NCI-H1436 (cell line): ENCODE data around the gene SRRM2.

Experiments used
- DNase-seq: peaks from one replicate; lab custom pipeline; 2025; lab: John Stamatoyannopoulos, UW

The SRRM2 gene

DNA sequence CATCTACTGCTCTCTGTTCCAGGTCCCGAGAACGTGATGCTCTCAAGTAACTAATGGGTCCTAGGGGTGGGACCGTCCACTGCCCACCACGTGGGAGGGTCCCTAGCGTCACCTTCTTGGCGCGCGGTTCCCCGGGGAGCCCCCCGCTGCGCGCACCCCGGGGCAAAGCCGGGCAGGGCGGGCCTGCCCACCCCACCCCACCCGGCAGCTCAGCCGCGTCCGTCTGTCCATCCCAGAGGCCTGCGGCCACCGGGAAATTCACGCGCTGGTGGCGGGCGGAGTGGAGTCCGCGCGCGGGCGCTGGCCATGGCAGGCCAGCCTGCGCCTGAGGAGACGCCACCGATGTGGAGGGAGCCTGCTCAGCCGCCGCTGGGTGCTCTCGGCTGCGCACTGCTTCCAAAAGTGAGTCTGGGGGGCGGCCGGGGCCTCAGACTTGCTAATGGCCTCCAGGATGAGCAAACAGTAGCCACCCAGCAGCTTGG is 46.3 kb downstream of the SRRM2 start:
- DNase-seq = no peak

- DNase-seq = no peak
Measured at GRCh38 chr16:2799205-2799858, 46.9 kb downstream of the SRRM2 start.

DNA sequence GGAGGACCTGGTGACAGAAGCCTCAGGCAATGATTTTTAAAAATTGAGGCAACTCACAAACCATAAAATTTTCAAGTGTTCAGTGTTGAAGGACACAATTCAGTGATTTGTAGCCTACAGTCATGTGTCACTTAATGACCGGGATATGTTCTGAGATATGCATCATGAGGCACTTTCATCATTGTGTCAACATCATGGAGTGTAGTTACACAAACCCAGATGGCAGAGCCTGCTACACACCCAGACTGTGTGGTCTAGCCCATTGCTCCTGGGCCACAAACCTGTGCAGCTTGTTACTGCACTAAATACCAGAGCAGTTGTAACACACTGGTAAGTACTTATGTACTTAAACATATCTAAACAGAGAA is 47.4 kb downstream of the SRRM2 start:
- no peak for DNase-seq

DNA sequence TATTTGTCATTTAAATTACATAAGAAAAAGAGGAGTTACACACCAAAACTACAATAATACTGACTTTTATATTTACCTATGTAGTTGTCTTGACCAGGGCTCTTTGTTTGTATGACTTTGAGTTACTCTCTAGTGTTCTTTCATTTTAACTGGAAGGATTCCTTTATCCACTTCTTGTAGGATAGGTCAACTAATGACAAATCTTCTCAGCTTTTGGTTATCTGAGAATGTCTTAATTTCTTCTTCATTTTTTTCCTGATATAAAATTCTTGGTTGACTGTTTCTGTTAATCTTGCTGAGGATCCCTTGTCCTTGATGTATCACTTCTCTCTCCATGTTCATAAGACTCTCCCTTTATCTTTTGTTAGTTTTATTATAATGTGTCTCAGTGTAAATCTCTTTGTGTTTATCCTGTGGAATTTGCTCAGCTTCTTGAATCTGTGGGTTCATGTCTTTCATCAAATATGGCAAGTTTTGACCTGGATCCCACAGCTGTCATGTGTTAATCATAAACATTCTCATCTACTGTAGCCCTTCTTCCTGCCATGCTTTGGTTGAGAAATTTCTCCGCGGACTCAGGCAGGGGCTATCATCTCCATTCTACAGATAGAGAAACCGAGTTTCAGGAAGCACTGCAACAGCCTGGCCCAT is 51.2 kb downstream of the SRRM2 start:
- DNase-seq = no peak

DNA sequence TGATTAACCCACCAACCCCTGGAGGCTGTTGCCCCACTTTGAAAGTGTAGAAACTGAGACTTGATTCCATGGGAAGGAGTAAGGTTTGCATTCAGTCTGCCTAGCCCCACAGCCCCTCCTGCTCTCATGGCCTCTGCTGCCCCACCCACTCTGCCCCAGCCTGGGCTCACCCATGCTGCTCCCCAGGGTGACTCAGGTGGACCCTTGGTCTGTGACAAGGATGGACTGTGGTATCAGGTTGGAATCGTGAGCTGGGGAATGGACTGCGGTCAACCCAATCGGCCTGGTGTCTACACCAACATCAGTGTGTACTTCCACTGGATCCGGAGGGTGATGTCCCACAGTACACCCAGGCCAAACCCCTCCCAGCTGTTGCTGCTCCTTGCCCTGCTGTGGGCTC is 52.3 kb downstream of the SRRM2 start:
- no peak for DNase-seq

DNA sequence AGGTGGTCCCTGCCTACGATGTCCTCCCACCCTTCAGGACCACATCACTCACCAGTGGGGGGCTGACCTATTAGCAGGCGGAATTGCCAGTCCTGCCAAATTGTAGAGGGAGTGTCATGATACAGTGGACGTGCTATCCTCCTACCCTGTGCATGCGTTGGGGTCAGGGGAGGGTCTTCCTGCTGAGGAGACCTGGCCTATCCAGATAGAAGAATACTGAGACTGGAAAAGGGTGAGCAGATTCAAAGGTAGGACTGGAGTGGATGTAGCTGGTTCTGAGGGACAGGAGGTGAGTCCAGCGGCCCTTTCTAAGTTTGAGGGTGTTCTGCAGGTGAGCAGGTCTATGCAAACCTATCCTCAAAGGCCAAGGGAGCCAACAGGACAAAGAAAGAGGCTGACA is 53.8 kb downstream of the SRRM2 start:
- no peak for DNase-seq

- no peak for DNase-seq
Measured at GRCh38 chr16:2808181-2808580, 55.7 kb downstream of the SRRM2 start.

DNA sequence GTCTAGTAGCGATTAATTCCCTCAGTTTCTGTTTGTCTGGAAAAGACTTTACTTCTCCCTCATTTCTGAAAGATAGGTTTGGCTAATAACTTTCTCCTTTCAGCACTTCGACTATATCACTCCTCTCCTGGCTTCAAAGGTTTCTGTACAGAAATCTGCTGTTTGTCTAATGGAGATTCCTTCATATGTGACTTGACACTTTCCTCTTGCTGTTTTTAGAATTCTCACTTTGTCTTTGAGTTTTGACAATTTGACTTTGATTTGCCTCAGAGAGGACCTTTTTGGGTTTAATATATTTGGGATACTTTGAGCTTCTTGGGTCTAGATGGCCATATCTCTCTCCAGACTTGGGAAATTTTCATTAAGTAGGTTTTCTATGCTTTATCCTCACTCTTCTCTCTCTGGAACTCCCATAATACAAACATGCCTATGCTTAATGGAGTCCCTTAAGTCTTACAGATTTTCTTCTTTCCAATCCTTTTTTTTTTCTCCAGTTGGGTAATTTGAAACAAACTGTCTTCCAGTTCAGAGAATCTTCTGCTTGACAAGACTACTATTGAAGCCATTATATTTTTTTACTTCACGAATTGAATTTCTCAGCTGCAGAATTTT is 56.8 kb downstream of the SRRM2 start:
- DNase-seq = no peak

GRCh38 chr16:2810651-2811050 is 58.2 kb downstream of the SRRM2 start:
- no peak for DNase-seq

DNA sequence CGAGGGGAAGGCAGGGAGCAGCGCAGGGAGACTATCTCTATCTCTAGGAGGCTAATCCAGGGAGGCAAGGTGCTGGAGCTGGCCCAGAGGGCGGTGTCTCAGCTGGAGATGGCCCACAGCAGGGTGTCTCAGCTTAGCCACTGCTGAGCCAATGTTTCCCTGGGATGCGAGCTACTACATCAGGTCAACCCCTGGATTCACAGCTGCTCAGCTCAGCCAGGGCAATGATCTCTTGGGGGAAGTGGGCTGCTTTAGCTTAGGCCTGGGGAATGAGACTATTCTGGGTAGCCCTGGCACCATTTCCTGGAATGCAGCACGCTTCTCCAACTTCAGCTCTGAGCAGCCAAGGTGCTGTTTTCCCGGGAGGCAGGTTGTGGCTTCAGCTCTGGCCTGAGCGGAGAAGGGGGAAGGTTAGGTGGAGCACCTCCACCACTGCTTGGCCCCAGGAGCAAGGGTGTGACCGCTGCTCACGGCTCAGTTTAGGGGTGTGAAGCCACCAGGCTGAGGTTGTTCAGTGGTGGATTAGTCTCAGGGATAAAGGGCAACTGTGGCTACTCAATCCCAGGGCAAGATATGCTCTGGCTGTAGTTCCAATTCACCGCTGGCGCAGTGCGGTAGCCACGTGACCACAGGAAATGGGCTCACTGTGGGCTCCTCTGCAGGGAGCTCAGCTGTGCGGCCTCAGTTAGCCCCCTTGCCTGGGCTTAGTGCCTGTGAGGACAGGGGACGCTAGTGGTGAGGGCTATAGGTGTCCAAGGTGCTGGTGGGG is 59.4 kb downstream of the SRRM2 start:
- no peak for DNase-seq

- DNase-seq = no peak
Measured at GRCh38 chr16:2813771-2814221, 61.4 kb downstream of the SRRM2 start.

DNA sequence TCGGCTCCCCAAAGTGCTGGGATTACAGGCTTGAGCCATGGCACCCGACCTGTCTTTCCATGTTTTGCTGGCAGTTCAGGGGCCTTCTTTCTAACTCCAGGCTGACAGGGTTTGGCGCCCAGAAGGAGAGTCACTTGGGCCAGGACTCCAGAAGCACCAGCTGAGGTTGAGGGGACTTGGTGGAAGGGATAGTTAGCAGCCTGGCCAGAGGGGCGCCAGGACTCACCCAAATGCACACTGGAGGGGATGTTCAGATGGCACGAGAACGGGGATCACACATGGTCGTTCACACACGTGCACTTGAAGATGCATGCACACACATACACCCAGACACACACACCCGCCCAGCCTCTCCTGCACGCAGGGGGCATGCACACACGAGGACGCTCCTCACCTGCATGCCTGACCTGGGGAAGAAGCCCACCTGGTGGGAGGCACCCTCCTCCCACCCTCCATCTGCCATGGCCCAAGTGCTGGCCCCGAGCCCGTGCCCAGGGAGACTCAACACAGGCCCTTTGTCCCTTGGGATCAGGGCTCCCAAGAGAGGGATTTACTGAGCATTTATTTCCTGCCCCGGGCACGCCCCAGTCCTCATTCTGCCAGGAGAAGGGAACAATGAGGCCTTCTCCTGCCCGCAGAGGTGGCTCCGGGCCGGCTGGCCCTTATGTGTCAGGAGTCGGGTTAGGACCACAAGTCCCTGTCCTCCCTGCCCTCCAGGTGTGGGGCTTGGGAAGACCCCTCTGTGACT is 62.3 kb downstream of the SRRM2 start:
- DNase-seq = no peak

DNA sequence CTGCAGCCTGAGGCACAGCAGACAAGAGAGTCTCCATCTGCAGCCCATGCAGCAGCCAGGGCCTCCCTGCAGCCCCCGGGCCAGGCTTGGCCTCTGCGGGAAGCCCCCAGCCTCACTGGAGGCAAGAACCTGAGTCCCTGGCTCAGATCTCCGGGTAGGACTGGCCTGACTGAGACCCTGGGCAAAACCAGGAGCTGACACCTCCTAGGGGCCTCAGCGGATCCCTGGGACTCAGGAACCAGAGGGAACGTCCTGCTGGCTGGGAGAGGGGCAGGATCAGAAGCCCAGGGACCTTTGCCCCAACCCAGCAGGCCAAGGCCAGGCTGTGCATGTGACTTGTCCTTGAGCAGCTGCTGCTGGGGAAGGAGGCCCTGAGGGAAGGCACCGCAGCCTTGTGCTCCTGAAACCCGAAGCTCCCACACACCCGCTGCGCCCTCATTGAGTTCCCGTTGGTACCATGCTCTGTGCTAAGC is 62.9 kb downstream of the SRRM2 start:
- no peak for DNase-seq

- no peak for DNase-seq
Measured at GRCh38 chr16:2816751-2817339, 64.4 kb downstream of the SRRM2 start, which contains the start of gene PRSS21. Gene PRSS21 (plus strand): TSS chr16:2817237. CDS start chr16:2817269, 32 bp downstream.

- no peak for DNase-seq
Measured at GRCh38 chr16:2817340-2818271, 65.2 kb downstream of the SRRM2 start.

DNA sequence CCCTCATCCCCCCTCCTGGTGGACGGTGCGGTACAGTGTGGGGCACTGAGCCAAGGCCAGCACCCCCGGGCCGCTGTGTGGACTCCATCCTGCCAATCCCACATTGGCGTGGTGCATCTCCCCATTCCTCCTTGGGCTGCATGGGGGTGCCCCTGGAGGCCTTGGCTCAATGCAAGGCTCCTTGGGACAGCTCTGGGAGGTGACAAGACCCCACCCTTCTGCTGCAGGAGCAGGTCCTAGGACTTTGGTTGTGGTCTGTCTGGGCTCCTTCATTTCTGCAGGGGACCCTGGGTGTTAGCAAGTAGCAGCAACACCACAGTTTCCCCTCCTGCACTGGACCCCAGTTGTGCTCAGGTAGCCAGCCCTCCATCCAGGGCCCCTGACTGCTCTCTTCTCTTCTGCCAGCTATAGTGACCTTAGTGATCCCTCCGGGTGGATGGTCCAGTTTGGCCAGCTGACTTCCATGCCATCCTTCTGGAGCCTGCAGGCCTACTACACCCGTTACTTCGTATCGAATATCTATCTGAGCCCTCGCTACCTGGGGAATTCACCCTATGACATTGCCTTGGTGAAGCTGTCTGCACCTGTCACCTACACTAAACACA is 65.9 kb downstream of the SRRM2 start:
- no peak for DNase-seq

- DNase-seq = no peak
Measured at GRCh38 chr16:2819179-2819938, 66.9 kb downstream of the SRRM2 start.

DNA sequence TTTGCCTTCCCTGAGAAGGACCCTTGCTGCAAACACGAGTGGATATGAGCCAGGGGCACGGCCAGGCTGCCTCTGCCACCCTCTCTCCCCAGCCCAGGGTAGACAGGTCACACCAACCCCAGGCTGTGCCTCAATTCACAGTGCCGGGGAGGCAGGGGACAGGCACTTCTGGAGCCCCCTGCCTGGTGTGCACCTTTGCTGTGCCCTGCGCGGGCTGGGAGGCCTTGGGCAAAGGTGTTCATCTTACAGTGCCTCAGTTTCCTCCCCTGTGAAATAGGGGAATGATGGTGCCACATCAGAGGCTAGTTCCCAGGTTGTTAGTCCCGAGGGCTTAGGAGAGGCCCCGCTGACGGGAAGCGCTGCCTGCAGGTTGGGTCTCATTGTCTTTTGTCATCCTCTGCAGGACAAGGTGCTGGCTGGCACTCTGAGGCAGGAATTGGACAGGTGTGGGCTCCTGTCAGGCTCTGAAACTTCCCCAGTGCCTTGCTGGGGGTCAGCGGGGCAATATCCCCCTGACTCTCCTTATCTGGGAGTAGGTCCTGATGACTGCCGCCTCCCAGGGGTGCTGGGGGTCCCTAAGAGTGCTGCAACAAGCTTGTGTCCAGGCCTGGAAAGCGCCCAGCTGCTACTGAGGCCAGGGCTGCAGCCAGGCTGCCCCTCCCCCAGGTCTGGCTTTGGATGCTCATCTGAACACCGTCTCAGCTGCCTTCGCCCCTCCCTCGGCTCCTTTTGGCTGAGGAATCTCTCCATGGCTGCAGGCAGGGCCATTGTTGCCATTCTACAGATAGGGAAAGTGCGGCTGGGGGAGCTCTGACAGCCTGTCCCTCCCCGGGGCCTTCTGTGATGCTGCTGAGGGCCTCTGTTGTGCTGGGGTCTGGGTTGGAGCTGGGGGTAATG is 67.7 kb downstream of the SRRM2 start:
- DNase-seq = no peak
